ENCODE measurements around the gene RPRD2. TPM values are rescaled to one million over a fixed set of nuclear protein-coding genes. Genes with fewer than 3 reads are reported as not detected.

Gene RPRD2
- polyA plus RNA-seq, 4 donors: 4.1 to 37.5 (median 8.5) TPM

GRCh38 chr1:150362721-150363425 lies 1.1 kb upstream of the RPRD2 start:
- Histone ChIP-seq H3K36me3 (ENCODE audit: control insufficient read depth in 3 of 3, insufficient read depth in 2 of 3, low read depth in 1 of 3, low read length in 3 of 3) (no peaks in the 10 kb centered on the region), H3K9me3 (ENCODE audit: control insufficient read depth in 2 of 2, insufficient read depth in 1 of 2, low read depth in 1 of 2, low read length in 1 of 2) (no peaks in the 10 kb centered on the region), H3K4me3 (ENCODE audit: low read depth in 1 of 3, low read length in 3 of 3) (peak overlapping the region in 2 of 3 donors; percentile 15 to 85), H3K4me1 (ENCODE audit: control insufficient read depth in 3 of 3, insufficient read depth in 2 of 3, low read depth in 1 of 3, low read length in 2 of 3) (no peaks in the 10 kb centered on the region), H3K27ac (ENCODE audit: low read depth in 1 of 3, low read length in 2 of 3) (peak overlapping the region; percentile 87 to 99 (median 98)), H3K27me3 (ENCODE audit: control insufficient read depth in 3 of 3, insufficient read depth in 3 of 3, low read length in 3 of 3) (no peaks in the 10 kb centered on the region)
- WGBS, 3 donors: 51 to 59% (median 56%) methylated on average over 22 of the region's 22 CpGs
- DNase-seq (no peak), FAIRE-seq (no peak)

GRCh38 chr1:150364231-150365003 lies 470 bp downstream of the RPRD2 start:
- H3K4me1 ChIP-seq (ENCODE audit: control insufficient read depth in 3 of 3, insufficient read depth in 2 of 3, low read depth in 1 of 3, low read length in 2 of 3): no peaks in the 10 kb centered on the region
- no peak for FAIRE-seq
- no peaks in the 10 kb centered on the region for H3K36me3 ChIP-seq (ENCODE audit: control insufficient read depth in 3 of 3, insufficient read depth in 2 of 3, low read depth in 1 of 3, low read length in 3 of 3)
- 0% methylated on average over 50 of the region's 50 CpGs for WGBS, 3 donors
- H3K9me3 ChIP-seq (ENCODE audit: control insufficient read depth in 2 of 2, insufficient read depth in 1 of 2, low read depth in 1 of 2, low read length in 1 of 2): no peaks in the 10 kb centered on the region
- peak overlapping the region; percentile 77 to 97 (median 85) for H3K4me3 ChIP-seq (ENCODE audit: low read depth in 1 of 3, low read length in 3 of 3)
- H3K27ac ChIP-seq (ENCODE audit: low read depth in 1 of 3, low read length in 2 of 3): peak overlapping the region; percentile 87 to 99 (median 98)
- DNase-seq: peak; percentile 83 to 92
- no peaks in the 10 kb centered on the region for H3K27me3 ChIP-seq (ENCODE audit: control insufficient read depth in 3 of 3, insufficient read depth in 3 of 3, low read length in 3 of 3)

DNA sequence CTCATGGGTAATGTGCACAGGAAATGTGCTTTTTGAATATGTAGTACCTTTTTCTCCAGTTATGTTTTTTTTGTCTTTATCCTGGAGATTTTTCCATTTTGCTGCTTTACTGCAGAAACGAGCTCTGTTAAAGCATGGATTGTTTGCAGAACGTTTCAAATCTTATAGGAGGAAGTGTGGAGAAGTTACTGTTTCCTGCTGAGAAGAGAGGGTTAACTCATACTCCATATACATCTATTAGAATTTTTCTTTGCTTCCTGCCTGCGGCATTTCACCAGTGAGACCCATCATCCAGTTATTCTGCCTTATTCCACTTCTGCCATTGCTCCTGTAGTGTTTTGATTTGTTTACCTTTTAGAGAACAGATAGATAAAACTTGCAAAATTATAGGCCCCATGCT lies 2.0 kb downstream of the RPRD2 start:
- peak; percentile 22 to 28 for DNase-seq
- H3K27ac ChIP-seq (ENCODE audit: low read depth in 1 of 3, low read length in 2 of 3): peak overlapping the region; percentile 87 to 99 (median 98)
- WGBS, 3 donors: 0 to 1% (median 1%) methylated on average over 3 of the region's 3 CpGs

DNA sequence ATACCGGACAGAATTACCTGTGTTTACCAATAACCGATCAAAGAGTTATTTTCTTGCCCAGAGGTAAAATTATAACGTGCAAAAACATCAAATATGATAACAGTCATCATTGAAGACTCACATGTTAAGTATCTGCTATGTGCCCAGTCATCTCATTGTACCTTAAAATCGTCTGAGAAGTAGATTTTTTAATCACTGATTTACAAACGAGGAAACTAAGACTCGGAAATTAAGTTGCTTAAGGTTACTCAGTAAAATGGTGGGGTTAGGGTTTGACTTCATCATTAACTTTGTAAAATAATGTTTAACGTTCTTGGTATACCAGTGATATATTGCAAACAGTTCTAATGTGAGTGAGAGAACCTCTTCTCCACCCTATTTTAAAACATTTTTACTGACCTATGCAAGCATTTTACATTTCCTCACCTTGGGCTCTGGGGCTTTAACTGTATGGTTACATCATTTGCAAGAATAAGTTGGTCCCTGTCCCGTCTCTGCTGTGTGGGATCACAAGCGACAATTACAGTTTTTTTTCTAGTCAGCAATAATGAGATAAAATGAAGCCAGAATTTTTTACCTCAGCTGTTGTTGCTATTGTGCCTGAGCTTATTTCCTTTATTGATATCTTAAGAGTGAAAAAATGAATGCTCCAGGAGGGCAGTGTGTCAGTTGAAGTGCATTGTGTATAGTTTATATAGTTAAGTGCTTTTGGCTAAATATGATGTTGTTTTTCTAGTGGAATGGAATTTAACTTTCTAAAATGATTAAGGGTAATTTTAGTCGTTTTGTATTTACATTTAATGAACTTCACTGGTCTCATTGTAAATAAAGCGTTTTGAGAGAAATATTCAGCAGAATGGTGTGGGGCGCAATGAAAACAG lies 2.7 kb downstream of the RPRD2 start:
- H3K36me3 ChIP-seq (ENCODE audit: control insufficient read depth in 3 of 3, insufficient read depth in 2 of 3, low read depth in 1 of 3, low read length in 3 of 3): no peaks in the 10 kb centered on the region
- H3K27ac ChIP-seq (ENCODE audit: low read depth in 1 of 3, low read length in 2 of 3): peak overlapping the region in 2 of 3 donors; percentile 11 to 98
- FAIRE-seq (no peak), DNase-seq (peak in 1 of 2 donors; percentile 35)
- peaks cover 0 to 11% (median 0%) of the 10 kb centered on the region in 3 donors for H3K4me1 ChIP-seq (ENCODE audit: control insufficient read depth in 3 of 3, insufficient read depth in 2 of 3, low read depth in 1 of 3, low read length in 2 of 3)
- no peaks in the 10 kb centered on the region for H3K9me3 ChIP-seq (ENCODE audit: control insufficient read depth in 2 of 2, insufficient read depth in 1 of 2, low read depth in 1 of 2, low read length in 1 of 2)
- WGBS, 3 donors: 9 to 10% (median 10%) methylated on average over 12 of the region's 12 CpGs
- no peaks in the 10 kb centered on the region for H3K27me3 ChIP-seq (ENCODE audit: control insufficient read depth in 3 of 3, insufficient read depth in 3 of 3, low read length in 3 of 3)
- peak overlapping the region; percentile 23 to 97 (median 85) for H3K4me3 ChIP-seq (ENCODE audit: low read depth in 1 of 3, low read length in 3 of 3)

More for the DNA sequence above, 2.0 kb downstream of the RPRD2 start:
- FAIRE-seq: no peak
- no peaks in the 10 kb centered on the region for H3K9me3 ChIP-seq (ENCODE audit: control insufficient read depth in 2 of 2, insufficient read depth in 1 of 2, low read depth in 1 of 2, low read length in 1 of 2)
- H3K4me3 ChIP-seq (ENCODE audit: low read depth in 1 of 3, low read length in 3 of 3): peak overlapping the region; percentile 77 to 97 (median 85)
- H3K36me3 ChIP-seq (ENCODE audit: control insufficient read depth in 3 of 3, insufficient read depth in 2 of 3, low read depth in 1 of 3, low read length in 3 of 3): no peaks in the 10 kb centered on the region
- H3K4me1 ChIP-seq (ENCODE audit: control insufficient read depth in 3 of 3, insufficient read depth in 2 of 3, low read depth in 1 of 3, low read length in 2 of 3): peaks cover 0 to 7% (median 0%) of the 10 kb centered on the region in 3 donors
- H3K27me3 ChIP-seq (ENCODE audit: control insufficient read depth in 3 of 3, insufficient read depth in 3 of 3, low read length in 3 of 3): no peaks in the 10 kb centered on the region

GRCh38 chr1:150371110-150371509 lies 7.2 kb downstream of the RPRD2 start:
- H3K27me3 ChIP-seq (ENCODE audit: control insufficient read depth in 3 of 3, insufficient read depth in 3 of 3, low read length in 3 of 3): no peaks in the 10 kb centered on the region
- no peak for FAIRE-seq
- WGBS, 3 donors: 89 to 94% (median 93%) methylated on average over 8 of the region's 8 CpGs
- no peak overlapping the region for H3K27ac ChIP-seq (ENCODE audit: low read depth in 1 of 3, low read length in 2 of 3)
- no peak for DNase-seq
- H3K9me3 ChIP-seq (ENCODE audit: control insufficient read depth in 2 of 2, insufficient read depth in 1 of 2, low read depth in 1 of 2, low read length in 1 of 2): no peaks in the 10 kb centered on the region
- H3K36me3 ChIP-seq (ENCODE audit: control insufficient read depth in 3 of 3, insufficient read depth in 2 of 3, low read depth in 1 of 3, low read length in 3 of 3): peaks cover 0 to 2% (median 0%) of the 10 kb centered on the region in 3 donors
- H3K4me1 ChIP-seq (ENCODE audit: control insufficient read depth in 3 of 3, insufficient read depth in 2 of 3, low read depth in 1 of 3, low read length in 2 of 3): peaks cover 0 to 14% (median 7%) of the 10 kb centered on the region in 3 donors
- H3K4me3 ChIP-seq (ENCODE audit: low read depth in 1 of 3, low read length in 3 of 3): no peak overlapping the region

DNA sequence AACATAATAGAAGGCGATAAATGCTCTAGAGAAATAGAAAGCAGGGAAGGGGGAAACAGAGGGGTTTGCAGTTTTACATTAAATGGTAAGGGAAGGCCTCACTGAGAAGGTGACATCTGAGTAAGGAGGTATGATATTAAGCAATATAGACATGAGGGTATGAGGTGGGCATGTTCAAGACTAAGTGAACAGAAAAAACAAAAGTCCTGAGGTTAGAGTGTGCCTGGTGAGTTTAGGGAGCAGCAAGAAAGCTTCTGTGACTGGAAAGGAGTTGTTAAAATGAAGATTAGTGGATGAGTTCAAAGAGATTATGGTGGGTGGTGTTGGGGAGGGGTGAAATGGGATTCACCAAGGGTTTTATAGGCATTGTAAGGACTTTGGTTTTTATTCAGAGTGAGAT lies 8.6 kb downstream of the RPRD2 start:
- no peak overlapping the region for H3K27ac ChIP-seq (ENCODE audit: low read depth in 1 of 3, low read length in 2 of 3)
- no peaks in the 10 kb centered on the region for H3K27me3 ChIP-seq (ENCODE audit: control insufficient read depth in 3 of 3, insufficient read depth in 3 of 3, low read length in 3 of 3)
- peaks cover 0 to 4% (median 0%) of the 10 kb centered on the region in 3 donors for H3K36me3 ChIP-seq (ENCODE audit: control insufficient read depth in 3 of 3, insufficient read depth in 2 of 3, low read depth in 1 of 3, low read length in 3 of 3)
- no peaks in the 10 kb centered on the region for H3K9me3 ChIP-seq (ENCODE audit: control insufficient read depth in 2 of 2, insufficient read depth in 1 of 2, low read depth in 1 of 2, low read length in 1 of 2)
- DNase-seq: no peak
- FAIRE-seq: no peak
- H3K4me3 ChIP-seq (ENCODE audit: low read depth in 1 of 3, low read length in 3 of 3): no peak overlapping the region
- H3K4me1 ChIP-seq (ENCODE audit: control insufficient read depth in 3 of 3, insufficient read depth in 2 of 3, low read depth in 1 of 3, low read length in 2 of 3): peaks cover 0 to 14% (median 7%) of the 10 kb centered on the region in 3 donors
- WGBS, 3 donors: 91 to 96% (median 91%) methylated on average over 1 of the region's 1 CpG

DNA sequence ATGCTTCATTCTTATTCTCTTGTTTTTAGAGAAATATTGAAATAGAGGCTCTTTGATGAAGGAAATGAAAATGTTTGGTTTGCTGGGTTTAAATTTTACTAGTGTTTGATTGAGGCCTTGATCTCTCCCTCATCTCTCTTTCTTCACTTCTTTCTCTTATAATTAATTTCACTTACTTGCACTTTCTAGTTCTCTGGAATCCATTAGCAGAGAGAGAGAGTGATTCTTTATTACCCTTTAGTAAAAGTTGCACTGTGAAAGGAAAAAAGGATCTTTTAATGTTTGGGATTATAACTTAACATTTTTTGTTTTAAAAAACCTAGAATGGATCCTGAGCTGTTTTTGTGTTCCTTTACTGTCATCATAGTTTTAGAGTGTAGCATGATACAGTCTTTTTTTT lies 12.2 kb downstream of the RPRD2 start:
- Histone ChIP-seq H3K27ac (ENCODE audit: low read depth in 1 of 3, low read length in 2 of 3) (no peak overlapping the region), H3K4me1 (ENCODE audit: control insufficient read depth in 3 of 3, insufficient read depth in 2 of 3, low read depth in 1 of 3, low read length in 2 of 3) (peaks cover 0 to 7% (median 5%) of the 10 kb centered on the region in 3 donors), H3K27me3 (ENCODE audit: control insufficient read depth in 3 of 3, insufficient read depth in 3 of 3, low read length in 3 of 3) (no peaks in the 10 kb centered on the region), H3K9me3 (ENCODE audit: control insufficient read depth in 2 of 2, insufficient read depth in 1 of 2, low read depth in 1 of 2, low read length in 1 of 2) (no peaks in the 10 kb centered on the region), H3K36me3 (ENCODE audit: control insufficient read depth in 3 of 3, insufficient read depth in 2 of 3, low read depth in 1 of 3, low read length in 3 of 3) (peaks cover 0 to 13% (median 0%) of the 10 kb centered on the region in 3 donors), H3K4me3 (ENCODE audit: low read depth in 1 of 3, low read length in 3 of 3) (no peak overlapping the region)
- DNase-seq (no peak), FAIRE-seq (no peak)
